OCI-LY1 (cell line): ENCODE measurements around the gene MGAT3.

Experiments
- CTCF ChIP-seq: fragments of 200-600 bp; sonication (generic), shearing (Covaris generic); IDR thresholded peaks from 2 replicates; pipeline ENCODE4 v1.5.1; 2017; ENCODE audit warnings: mild to moderate bottlenecking, antibody characterized with exemption, low read length, moderate library complexity, mixed read lengths
- EZH2 ChIP-seq: fragments of 200-600 bp; sonication (generic), shearing (Covaris generic); IDR thresholded peaks from 2 replicates; pipeline ENCODE4 v1.8.0; 2017; ENCODE audit warnings: borderline replicate concordance, mixed run types, mild to moderate bottlenecking, antibody characterized with exemption, low read length, moderate library complexity, mixed read lengths

GRCh38 chr22:39518996-39519680, 62.3 kb downstream of the MGAT3 start:
- TF ChIP-seq CTCF (no peak), EZH2 (no peak)
